ENCODE data around the gene ICE2.
"Not testable (repeated sequence)": the region's sequence is repeated elsewhere in the genome, so short reads cannot be mapped to it uniquely, and the experiment has no call there.

The ICE2 gene

GRCh38 chr15:60448668-60449360 is 30.1 kb downstream of the ICE2 start:
- no peak for DNase-seq (ENCODE audit: low read depth in 2 of 2)

- no peak for DNase-seq (ENCODE audit: low read depth in 2 of 2)
Measured at GRCh38 chr15:60444289-60444912, 34.5 kb downstream of the ICE2 start.

GRCh38 chr15:60442763-60443162 is 36.2 kb downstream of the ICE2 start:
- DNase-seq (ENCODE audit: low read depth in 2 of 2) = no peak

GRCh38 chr15:60442031-60442650 is 36.8 kb downstream of the ICE2 start:
- no peak for DNase-seq (ENCODE audit: low read depth in 2 of 2)

- DNase-seq (ENCODE audit: low read depth in 2 of 2) = no peak
Measured at GRCh38 chr15:60441331-60441730, 37.6 kb downstream of the ICE2 start.

GRCh38 chr15:60438646-60439045 is 40.3 kb downstream of the ICE2 start:
- no peak for DNase-seq (ENCODE audit: low read depth in 2 of 2)

GRCh38 chr15:60428935-60429334 is 50.0 kb downstream of the ICE2 start:
- DNase-seq (ENCODE audit: low read depth in 2 of 2) = no peak

GRCh38 chr15:60426870-60427508 is 52.0 kb downstream of the ICE2 start:
- no peak for DNase-seq (ENCODE audit: low read depth in 2 of 2)

GRCh38 chr15:60425461-60425860 is 53.5 kb downstream of the ICE2 start:
- no peak for DNase-seq (ENCODE audit: low read depth in 2 of 2)

GRCh38 chr15:60424006-60424405 is 54.9 kb downstream of the ICE2 start:
- DNase-seq (ENCODE audit: low read depth in 2 of 2) = no peak

- DNase-seq (ENCODE audit: low read depth in 2 of 2) = no peak
Measured at GRCh38 chr15:60423537-60423936, 55.4 kb downstream of the ICE2 start.

- no peak for DNase-seq (ENCODE audit: low read depth in 2 of 2)
Measured at GRCh38 chr15:60421544-60421943, 57.4 kb downstream of the ICE2 start.

GRCh38 chr15:60420203-60420716 is 58.7 kb downstream of the ICE2 start:
- no peak for DNase-seq (ENCODE audit: low read depth in 2 of 2)

- DNase-seq (ENCODE audit: low read depth in 2 of 2) = no peak
Measured at GRCh38 chr15:60419753-60420152, 59.2 kb downstream of the ICE2 start.

GRCh38 chr15:60418096-60418495 is 60.8 kb downstream of the ICE2 start:
- no peak for DNase-seq (ENCODE audit: low read depth in 2 of 2)

- no peak for DNase-seq (ENCODE audit: low read depth in 2 of 2)
Measured at GRCh38 chr15:60417112-60417511, 61.8 kb downstream of the ICE2 start.

GRCh38 chr15:60416484-60416883 is 62.5 kb downstream of the ICE2 start:
- no peak for DNase-seq (ENCODE audit: low read depth in 2 of 2)

GRCh38 chr15:60414016-60414682 is 64.8 kb downstream of the ICE2 start:
- DNase-seq (ENCODE audit: low read depth in 2 of 2) = no peak

GRCh38 chr15:60413231-60413824 is 65.6 kb downstream of the ICE2 start:
- DNase-seq (ENCODE audit: low read depth in 2 of 2) = no peak

GRCh38 chr15:60412807-60413206 is 66.1 kb downstream of the ICE2 start:
- not testable (repeated sequence) for DNase-seq (ENCODE audit: low read depth in 2 of 2)

- DNase-seq (ENCODE audit: low read depth in 2 of 2) = no peak
Measured at GRCh38 chr15:60411774-60412425, 67.0 kb downstream of the ICE2 start.

Data from stimulated activated CD4-positive, alpha-beta T cell treated with anti-CD3 and anti-CD28 coated beads, Interleukin-1b, Interleukin-23, amount 100 ng/mL, for 4 hours (primary cell).